HG03103 (cell line): ENCODE results near the gene HSPBAP1.

Experiments
- ATAC-seq: cut with Tn5 transposase; IDR thresholded peaks from one replicate; pipeline ENCODE4 v1.9.1; 2021; ENCODE audit warnings: low read depth; ENCODE audit not compliant: unreplicated experiment

HSPBAP1 gene

GRCh38 chr3:122793568-122794416, at the start of gene HSPBAP1:
Gene HSPBAP1, minus strand, starts transcription at chr3:122793831. Its CDS starts 151 bp downstream, at chr3:122793680.
- ATAC-seq: peak; percentile 45

GRCh38 chr3:122835590-122835989, 42.0 kb upstream of the HSPBAP1 start:
- ATAC-seq: no peak

- no peak for ATAC-seq
These were observed 34.6 kb upstream of the HSPBAP1 start for GRCh38 chr3:122828281-122828680.

- ATAC-seq: no peak
These were observed 32.6 kb upstream of the HSPBAP1 start for GRCh38 chr3:122826278-122826677.

GRCh38 chr3:122825460-122825859, 31.8 kb upstream of the HSPBAP1 start:
- no peak for ATAC-seq

- ATAC-seq: no peak
These were observed 31.1 kb upstream of the HSPBAP1 start for GRCh38 chr3:122824465-122825381.

- ATAC-seq: no peak
These were observed 23.0 kb upstream of the HSPBAP1 start for GRCh38 chr3:122816587-122816986.

GRCh38 chr3:122810734-122811133, 17.1 kb upstream of the HSPBAP1 start:
- ATAC-seq: no peak

- no peak for ATAC-seq
These were observed 10.3 kb upstream of the HSPBAP1 start for GRCh38 chr3:122803977-122804376.

- ATAC-seq: no peak
These were observed 8.7 kb upstream of the HSPBAP1 start for GRCh38 chr3:122802323-122802722.

- ATAC-seq: no peak
These were observed 7.1 kb upstream of the HSPBAP1 start for GRCh38 chr3:122800706-122801237.

- ATAC-seq: no peak
These were observed 6.4 kb upstream of the HSPBAP1 start for GRCh38 chr3:122800031-122800430.

GRCh38 chr3:122799322-122799721, 5.7 kb upstream of the HSPBAP1 start:
- no peak for ATAC-seq

- ATAC-seq: no peak
These were observed 3.7 kb upstream of the HSPBAP1 start for GRCh38 chr3:122797291-122797690.

- ATAC-seq: no peak
These were observed 2.1 kb upstream of the HSPBAP1 start for GRCh38 chr3:122795674-122796195.

- ATAC-seq: peak; percentile 67
These were observed 1.4 kb upstream of the HSPBAP1 start, which contains the start of gene SLC49A4 for GRCh38 chr3:122794779-122795673. Gene SLC49A4, plus strand, starts transcription at chr3:122795069. Its CDS starts 124 bp downstream, at chr3:122795193.

GRCh38 chr3:122794483-122794778, 800 bp upstream of the HSPBAP1 start:
- no peak for ATAC-seq

GRCh38 chr3:122789585-122790273, 3.9 kb downstream of the HSPBAP1 start:
- no peak for ATAC-seq

GRCh38 chr3:122787872-122788271, 5.8 kb downstream of the HSPBAP1 start:
- ATAC-seq: no peak
